ENCODE results near the gene CEP192. TPM values are rescaled to one million over a fixed set of nuclear protein-coding genes. Genes with fewer than 3 reads are reported as not detected.
A peak's percentile ranks its signal among the peaks of the same experiment; 100 is the strongest.

The CEP192 gene
- total RNA-seq, 4 donors from 2014 or later, result 21.9 to 44.6 (median 36.9) TPM

DNA sequence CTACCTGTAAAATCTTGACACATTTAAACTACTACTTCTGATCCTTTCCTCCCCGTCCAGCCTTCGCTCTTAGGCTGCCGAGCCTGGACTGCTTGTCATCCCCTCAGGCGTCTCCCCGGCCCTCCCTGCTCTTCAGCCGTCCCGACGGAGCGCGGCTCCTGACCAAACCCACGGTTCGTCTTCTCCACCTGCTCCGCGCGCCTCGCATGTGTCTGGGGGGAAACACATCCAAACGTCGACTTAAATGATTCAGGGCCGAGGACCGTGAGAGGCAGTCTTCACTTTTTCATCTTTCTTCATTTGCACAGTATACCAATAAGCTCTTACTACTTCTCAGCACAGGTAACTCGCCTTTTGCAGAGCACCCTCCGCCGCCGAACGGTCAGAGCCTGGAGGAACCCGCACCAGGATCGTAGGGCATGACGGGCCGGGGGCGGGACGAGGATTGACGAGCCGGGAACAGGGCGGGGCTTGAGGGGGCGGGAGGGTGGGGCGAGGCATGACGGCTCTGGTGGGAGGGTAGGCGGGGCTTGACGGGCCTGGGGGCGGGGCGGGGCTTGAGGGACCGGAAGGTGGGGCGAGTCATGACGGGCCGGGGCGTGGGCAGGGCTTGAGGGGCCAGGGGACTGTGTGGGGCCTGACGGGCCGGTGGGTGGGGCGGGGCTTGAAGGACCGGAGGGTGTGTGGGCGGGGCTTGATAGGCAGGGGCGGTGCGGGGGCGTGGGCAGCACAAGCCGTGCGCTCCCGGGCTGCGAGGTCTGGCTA lies 43.7 kb upstream of the CEP192 start, which contains the start of gene SEH1L:
Gene SEH1L, plus strand, starts transcription at position 727 of the 765 bp plus-strand sequence. CDS start 111 bp downstream, outside the sequence.
- peak; percentile 100 for DNase-seq
- Histone ChIP-seq H3K4me3 (peak within 1 kb of the TSS; percentile 67 to 86 (median 73)), H3K27ac (peak within 1 kb of the TSS; percentile 91 to 98 (median 96)), H3K9me3 (no peaks in the 10 kb centered on the region), H3K4me1 (peaks cover 0 to 10% (median 0%) of the 10 kb centered on the region in 4 donors), H3K27me3 (no peaks in the 10 kb centered on the region), H3K36me3 (no peaks in the 10 kb centered on the region)
- TF ChIP-seq POLR2A (IDR thresholded peaks at IDR 0.05), result peak; percentile 49 to 76
- TF ChIP-seq, protein P1, sequence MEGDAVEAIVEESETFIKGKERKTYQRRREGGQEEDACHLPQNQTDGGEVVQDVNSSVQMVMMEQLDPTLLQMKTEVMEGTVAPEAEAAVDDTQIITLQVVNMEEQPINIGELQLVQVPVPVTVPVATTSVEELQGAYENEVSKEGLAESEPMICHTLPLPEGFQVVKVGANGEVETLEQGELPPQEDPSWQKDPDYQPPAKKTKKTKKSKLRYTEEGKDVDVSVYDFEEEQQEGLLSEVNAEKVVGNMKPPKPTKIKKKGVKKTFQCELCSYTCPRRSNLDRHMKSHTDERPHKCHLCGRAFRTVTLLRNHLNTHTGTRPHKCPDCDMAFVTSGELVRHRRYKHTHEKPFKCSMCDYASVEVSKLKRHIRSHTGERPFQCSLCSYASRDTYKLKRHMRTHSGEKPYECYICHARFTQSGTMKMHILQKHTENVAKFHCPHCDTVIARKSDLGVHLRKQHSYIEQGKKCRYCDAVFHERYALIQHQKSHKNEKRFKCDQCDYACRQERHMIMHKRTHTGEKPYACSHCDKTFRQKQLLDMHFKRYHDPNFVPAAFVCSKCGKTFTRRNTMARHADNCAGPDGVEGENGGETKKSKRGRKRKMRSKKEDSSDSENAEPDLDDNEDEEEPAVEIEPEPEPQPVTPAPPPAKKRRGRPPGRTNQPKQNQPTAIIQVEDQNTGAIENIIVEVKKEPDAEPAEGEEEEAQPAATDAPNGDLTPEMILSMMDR (IDR thresholded peaks at IDR 0.05), result no peak

DNA sequence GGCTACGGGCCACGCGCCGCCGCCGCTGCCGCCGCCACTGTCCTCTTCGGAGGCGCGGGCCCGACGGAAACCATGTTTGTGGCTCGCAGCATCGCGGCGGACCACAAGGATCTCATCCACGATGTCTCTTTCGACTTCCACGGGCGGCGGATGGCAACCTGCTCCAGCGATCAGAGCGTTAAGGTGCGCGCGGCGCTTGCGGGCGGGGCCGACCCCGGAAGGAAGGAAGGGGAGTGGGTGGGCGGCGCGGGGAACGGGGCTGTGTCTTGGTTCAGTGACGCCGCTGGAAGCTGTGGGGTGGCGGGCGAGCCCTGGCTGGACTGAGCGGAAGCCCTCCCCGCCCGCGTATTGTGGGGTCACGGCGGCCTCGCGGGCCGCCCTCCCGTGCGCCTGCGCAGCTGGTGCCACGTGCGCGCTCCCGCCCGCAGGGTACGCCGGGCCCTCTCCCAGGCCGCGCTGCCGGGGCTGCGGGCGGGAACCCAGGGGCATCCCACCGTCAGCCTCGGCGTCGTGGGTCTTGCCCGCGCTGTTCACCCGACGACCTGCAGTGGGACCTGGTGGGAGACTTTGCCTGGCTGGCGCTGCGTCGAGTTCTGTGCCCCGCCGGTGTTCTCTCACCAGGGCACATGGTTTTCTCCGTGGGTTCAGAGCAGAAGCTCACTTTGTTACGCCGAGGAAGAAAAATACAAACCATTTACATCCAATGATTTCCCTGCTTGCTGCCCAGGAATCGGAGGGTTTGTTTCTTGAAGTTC lies 42.9 kb upstream of the CEP192 start:
- Histone ChIP-seq H3K9me3 (no peaks in the 10 kb centered on the region), H3K4me1 (peaks cover 0 to 10% (median 0%) of the 10 kb centered on the region in 4 donors), H3K27ac (peak overlapping the region; percentile 91 to 98 (median 96)), H3K36me3 (no peaks in the 10 kb centered on the region), H3K27me3 (no peaks in the 10 kb centered on the region), H3K4me3 (peak overlapping the region; percentile 67 to 86 (median 73))
- peak; percentile 95 to 98 (median 96) for DNase-seq
- TF ChIP-seq, protein P1 (IDR thresholded peaks at IDR 0.05), result no peak
- peak; percentile 68 to 69 for TF ChIP-seq POLR2A (IDR thresholded peaks at IDR 0.05)

DNA sequence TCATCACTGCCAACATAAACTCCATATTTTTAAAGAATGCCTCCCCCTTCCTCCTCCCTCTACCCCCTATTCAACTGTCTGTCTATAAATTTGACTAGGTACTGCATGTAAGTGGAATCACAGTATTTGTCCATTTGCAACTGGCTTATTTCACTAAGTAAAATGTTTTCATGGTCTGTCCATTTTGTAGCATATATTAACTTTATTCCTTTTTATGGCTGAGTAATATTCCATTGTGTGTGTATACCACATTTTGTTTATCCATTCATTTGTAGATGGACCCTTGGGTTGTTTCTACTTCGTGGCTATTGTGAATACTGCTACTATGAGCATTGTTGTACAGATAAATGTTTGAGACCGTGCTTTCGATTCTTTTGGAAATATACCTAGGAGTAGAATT lies 32.7 kb upstream of the CEP192 start:
- Histone ChIP-seq H3K9me3 (no peaks in the 10 kb centered on the region), H3K4me3 (no peak overlapping the region), H3K27ac (no peak overlapping the region), H3K4me1 (peaks cover 0 to 7% (median 0%) of the 10 kb centered on the region in 4 donors), H3K36me3 (peaks cover 0 to 30% (median 0%) of the 10 kb centered on the region in 3 donors), H3K27me3 (no peaks in the 10 kb centered on the region)
- no peak for TF ChIP-seq POLR2A (IDR thresholded peaks at IDR 0.05)
- TF ChIP-seq, protein P1 (IDR thresholded peaks at IDR 0.05), result no peak
- DNase-seq, result no peak

DNA sequence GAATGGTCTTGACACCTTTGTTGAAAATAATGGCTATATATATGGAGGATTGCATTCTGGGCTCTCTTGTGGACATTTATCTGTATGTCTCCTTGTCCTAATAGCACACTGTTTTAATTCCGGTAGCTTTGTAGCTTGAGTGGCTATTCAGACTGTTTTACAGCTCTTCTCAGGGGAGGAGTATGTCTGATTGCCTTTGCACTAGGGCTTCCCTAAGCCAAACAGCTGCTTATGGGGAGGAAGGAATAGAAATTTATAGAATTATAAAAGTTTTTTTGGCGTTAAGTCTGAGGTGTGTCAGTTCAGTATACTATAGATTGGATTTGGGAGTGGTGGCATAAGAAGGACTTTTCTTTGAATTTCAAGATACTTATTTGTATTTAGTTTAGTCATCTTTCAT lies 30.8 kb upstream of the CEP192 start:
- no peak overlapping the region for H3K27ac ChIP-seq

DNA sequence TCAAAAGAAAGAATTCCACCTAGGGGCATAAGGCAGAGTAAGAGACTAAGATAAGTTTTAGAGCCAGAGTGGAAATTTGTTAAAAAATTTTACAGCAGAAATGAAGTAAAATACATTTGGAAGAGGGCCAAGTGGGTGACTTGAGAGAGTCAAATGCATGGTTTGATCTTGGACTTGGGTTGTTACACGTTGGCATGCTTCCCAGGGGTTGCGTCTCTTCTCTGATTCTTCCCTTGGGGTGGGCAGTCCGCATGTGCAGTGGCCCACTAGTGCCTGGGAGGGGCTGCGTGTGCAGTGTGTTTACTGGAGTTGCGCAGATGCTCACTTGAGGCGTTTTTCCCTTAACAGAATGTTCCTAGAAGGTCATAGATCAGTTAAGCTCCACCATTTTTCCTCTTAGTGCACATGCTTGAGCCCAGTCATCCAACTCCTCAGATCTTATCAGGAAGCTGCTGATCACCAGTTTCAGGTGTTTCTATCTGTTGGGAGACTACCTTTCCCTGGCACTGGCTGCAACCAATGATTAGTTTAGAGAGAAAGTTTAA lies 30.2 kb upstream of the CEP192 start:
- H3K4me1 ChIP-seq, result peaks cover 0 to 7% (median 0%) of the 10 kb centered on the region in 4 donors
- no peak overlapping the region for H3K4me3 ChIP-seq
- H3K27me3 ChIP-seq, result no peaks in the 10 kb centered on the region
- no peak overlapping the region for H3K27ac ChIP-seq
- H3K36me3 ChIP-seq, result peaks cover 0 to 44% (median 0%) of the 10 kb centered on the region in 3 donors
- no peaks in the 10 kb centered on the region for H3K9me3 ChIP-seq
- TF ChIP-seq, protein P1 (IDR thresholded peaks at IDR 0.05), result no peak
- no peak for TF ChIP-seq POLR2A (IDR thresholded peaks at IDR 0.05)
- no peak for DNase-seq

More for the DNA sequence above, 30.8 kb upstream of the CEP192 start:
- TF ChIP-seq, protein P1 (IDR thresholded peaks at IDR 0.05), result no peak
- TF ChIP-seq POLR2A (IDR thresholded peaks at IDR 0.05), result no peak
- H3K4me3 ChIP-seq, result no peak overlapping the region
- H3K4me1 ChIP-seq, result peaks cover 0 to 7% (median 0%) of the 10 kb centered on the region in 4 donors
- no peaks in the 10 kb centered on the region for H3K9me3 ChIP-seq
- H3K27me3 ChIP-seq, result no peaks in the 10 kb centered on the region
- DNase-seq, result no peak
- H3K36me3 ChIP-seq, result peaks cover 0 to 45% (median 0%) of the 10 kb centered on the region in 3 donors
